NT2/D1 (cell line): ENCODE results near the gene ANO7.

Source experiments
- DNase-seq: peaks from one replicate; pipeline ENCODE4 v3.0.0-alpha.2; 2011; ENCODE audit warnings: low read depth, low spot score
- H3K27me3 ChIP-seq: 2 replicates; pipeline ENCODE4 v1.6.0; 2011; ENCODE audit warnings: mild to moderate bottlenecking; ENCODE audit not compliant: insufficient read length, insufficient read depth
- H3K36me3 ChIP-seq: 2 replicates; pipeline ENCODE4 v1.6.1; 2011; ENCODE audit warnings: mild to moderate bottlenecking, low read length, mixed read lengths; ENCODE audit not compliant: insufficient read depth, insufficient read length
- H3K4me1 ChIP-seq: 2 replicates; pipeline ENCODE4 v1.5.1; 2011; ENCODE audit not compliant: insufficient read depth, insufficient read length
- H3K4me3 ChIP-seq: 2 replicates; pipeline ENCODE4 v1.5.1; 2011; ENCODE audit warnings: low read depth; ENCODE audit not compliant: insufficient read length
- H3K9ac ChIP-seq: 2 replicates; pipeline ENCODE4 v1.6.0; 2011; ENCODE audit warnings: low read depth; ENCODE audit not compliant: insufficient read length
- H3K9me3 ChIP-seq: 2 replicates; pipeline ENCODE4 v1.5.1; 2011; ENCODE audit warnings: mild to moderate bottlenecking, low read length; ENCODE audit not compliant: insufficient read depth
- SUZ12 ChIP-seq: IDR thresholded peaks from 2 replicates; pipeline ENCODE4 v1.6.1; 2011; ENCODE audit not compliant: insufficient read length, insufficient read depth; ENCODE audit errors: extremely low read depth
- YY1 ChIP-seq: IDR thresholded peaks from 2 replicates; pipeline ENCODE4 v1.6.1; 2011; ENCODE audit not compliant: insufficient read length, insufficient read depth
- ZNF274 ChIP-seq: IDR thresholded peaks from 2 replicates; pipeline ENCODE4 v1.6.1; 2011; ENCODE audit warnings: mild to moderate bottlenecking, low read depth, low read length

ANO7 gene

GRCh38 chr2:241147336-241147735 is 41.1 kb upstream of the ANO7 start:
- Histone ChIP-seq H3K9me3 (no peaks in the 10 kb centered on the region), H3K9ac (no peak overlapping the region), H3K36me3 (peaks cover 7% of the 10 kb centered on the region), H3K27me3 (peaks cover 15% of the 10 kb centered on the region), H3K4me3 (no peak overlapping the region), H3K4me1 (peaks cover 17% of the 10 kb centered on the region)
- no peak for DNase-seq
- TF ChIP-seq YY1, result no peak
- TF ChIP-seq ZNF274, result no peak
- no peak for TF ChIP-seq SUZ12

DNA sequence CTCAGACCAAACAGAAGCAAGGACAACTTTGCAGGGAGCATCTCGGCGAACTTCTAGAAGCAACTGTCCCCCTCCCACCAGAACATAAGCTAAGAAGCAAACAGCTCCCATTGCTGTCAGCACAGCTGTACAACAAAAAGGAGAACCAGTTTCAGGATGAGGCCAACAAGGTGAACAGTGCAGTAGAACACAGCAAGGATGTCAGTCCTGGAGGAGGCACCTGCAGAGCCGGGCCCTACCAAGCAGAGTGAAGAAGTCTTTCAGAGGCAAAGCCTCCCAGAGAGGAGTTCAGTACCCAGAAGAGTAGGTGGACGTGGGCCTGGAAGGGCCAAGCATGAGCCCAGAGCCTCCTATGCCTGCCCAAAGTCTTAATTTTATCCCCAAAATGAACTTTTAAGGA is 40.2 kb upstream of the ANO7 start:
- peak overlapping the region; percentile 71 for H3K9ac ChIP-seq
- no peak for TF ChIP-seq ZNF274
- peaks cover 15% of the 10 kb centered on the region for H3K27me3 ChIP-seq
- peak overlapping the region; percentile 62 for H3K4me3 ChIP-seq
- peaks cover 9% of the 10 kb centered on the region for H3K36me3 ChIP-seq
- H3K4me1 ChIP-seq, result peaks cover 17% of the 10 kb centered on the region
- DNase-seq, result no peak
- H3K9me3 ChIP-seq, result no peaks in the 10 kb centered on the region

DNA sequence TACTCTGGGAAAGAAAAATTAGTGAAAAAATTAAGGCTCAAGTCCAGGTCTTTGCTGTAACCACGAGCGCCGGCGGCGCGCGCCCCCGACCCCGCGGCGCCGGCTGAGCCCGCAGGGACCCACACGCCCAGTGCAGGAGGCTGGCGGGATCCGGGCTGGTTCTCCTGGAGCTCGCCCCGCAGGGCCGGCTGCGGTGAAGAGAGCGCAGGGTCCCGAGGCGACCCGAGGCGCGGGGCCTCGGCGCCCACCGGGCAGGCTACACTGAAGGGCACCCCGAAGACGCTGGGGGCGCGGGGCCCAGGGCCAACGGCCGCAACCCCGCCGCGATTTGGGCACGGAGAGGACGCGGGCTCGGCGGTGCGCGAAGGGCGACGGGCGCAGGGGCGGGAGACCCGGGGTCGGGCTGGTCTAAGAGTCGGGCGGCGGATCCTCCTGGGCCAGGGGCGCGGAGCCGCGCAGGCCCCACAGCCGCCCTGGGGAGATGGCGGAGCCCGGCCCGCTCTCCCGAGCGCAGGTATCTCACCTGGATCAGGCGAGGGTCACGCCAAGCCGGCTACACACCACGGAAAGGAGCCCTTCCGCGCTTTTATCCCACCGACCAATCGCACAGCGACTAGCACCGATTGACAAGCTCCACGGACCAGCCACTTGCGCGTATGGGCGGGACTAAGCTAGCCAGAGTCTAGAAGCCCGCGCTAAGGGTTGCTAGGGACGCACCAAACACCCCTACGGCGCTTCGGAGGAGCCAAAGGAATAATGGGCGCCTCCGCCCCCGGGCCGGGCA is 39.4 kb upstream of the ANO7 start, which contains the start of gene PASK:
Gene PASK (minus strand): TSS at position 582 of the 784 bp plus-strand sequence. CDS start 6,440 bp downstream, outside the sequence.
- peak; percentile 95 for DNase-seq
- Histone ChIP-seq H3K9me3 (no peaks in the 10 kb centered on the region), H3K4me3 (peak within 1 kb of the TSS; percentile 82), H3K36me3 (peaks cover 12% of the 10 kb centered on the region), H3K9ac (peak within 1 kb of the TSS; percentile 92), H3K4me1 (peaks cover 19% of the 10 kb centered on the region), H3K27me3 (peaks cover 15% of the 10 kb centered on the region)
- TF ChIP-seq SUZ12 (peak; percentile 16), YY1 (no peak)

DNA sequence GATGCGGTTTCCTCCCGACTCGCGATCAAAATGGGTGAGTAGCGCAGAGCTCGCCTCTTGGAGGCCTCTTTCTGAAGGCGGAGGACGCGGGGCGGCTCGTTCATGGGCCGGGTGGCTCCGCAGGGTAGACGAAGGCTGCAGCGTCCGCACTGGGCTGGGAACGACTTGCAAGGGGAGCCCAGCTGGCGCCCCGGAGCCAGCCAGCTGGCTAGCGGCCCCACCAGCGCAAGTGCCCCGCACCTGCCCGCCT is 38.9 kb upstream of the ANO7 start:
- H3K9ac ChIP-seq, result peak overlapping the region; percentile 71
- no peaks in the 10 kb centered on the region for H3K9me3 ChIP-seq
- H3K4me3 ChIP-seq, result peak overlapping the region; percentile 62
- peaks cover 19% of the 10 kb centered on the region for H3K4me1 ChIP-seq
- no peak for DNase-seq
- peaks cover 15% of the 10 kb centered on the region for H3K27me3 ChIP-seq
- no peak for TF ChIP-seq YY1
- TF ChIP-seq ZNF274, result no peak
- TF ChIP-seq SUZ12, result no peak
- H3K36me3 ChIP-seq, result peaks cover 13% of the 10 kb centered on the region

DNA sequence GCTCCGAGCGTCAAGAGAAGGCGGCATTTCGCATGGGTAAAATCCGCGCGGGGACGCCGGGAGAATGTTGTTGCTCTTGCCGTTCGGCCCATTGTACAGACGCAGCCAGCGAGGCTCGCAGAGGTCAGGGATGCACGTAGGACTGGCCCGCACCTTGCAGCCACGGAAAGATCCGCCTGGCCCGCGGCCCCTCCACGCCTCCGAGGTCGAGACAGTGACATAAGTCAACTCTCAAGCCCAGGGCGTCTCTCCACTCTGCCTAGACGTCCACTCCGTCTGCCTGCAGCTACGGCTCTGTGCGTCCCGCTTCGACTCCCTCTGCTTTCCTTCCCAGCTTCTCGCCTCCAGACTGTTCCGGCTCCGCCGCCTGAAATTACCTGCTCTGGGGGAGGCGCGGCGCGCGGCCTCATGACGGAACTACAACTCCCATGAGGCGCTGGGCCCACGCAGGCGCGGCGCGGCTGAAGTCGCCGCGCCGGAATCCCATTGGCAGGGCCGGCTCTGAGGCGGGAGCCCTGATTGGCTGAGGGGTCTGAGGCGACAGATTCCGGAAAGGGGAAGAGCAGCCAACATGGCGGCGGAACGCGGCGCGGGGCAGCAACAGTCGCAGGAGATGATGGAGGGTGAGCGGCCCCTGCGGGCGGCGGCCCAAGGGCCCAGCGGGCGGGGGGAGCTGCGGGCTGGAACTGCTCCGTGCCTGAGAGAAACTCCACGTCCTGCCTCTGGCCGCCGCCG is 38.4 kb upstream of the ANO7 start, which contains the start of gene PPP1R7:
Gene PPP1R7 (plus strand): TSS at position 543 of the 735 bp plus-strand sequence. CDS start 29 bp downstream, at position 572.
- peaks cover 15% of the 10 kb centered on the region for H3K27me3 ChIP-seq
- peaks cover 19% of the 10 kb centered on the region for H3K4me1 ChIP-seq
- peak within 1 kb of the TSS; percentile 92 for H3K9ac ChIP-seq
- peak; percentile 94 for DNase-seq
- H3K9me3 ChIP-seq, result no peaks in the 10 kb centered on the region
- H3K36me3 ChIP-seq, result peaks cover 18% of the 10 kb centered on the region
- H3K4me3 ChIP-seq, result peak within 1 kb of the TSS; percentile 82
- TF ChIP-seq YY1 (peak; percentile 85), SUZ12 (no peak)

DNA sequence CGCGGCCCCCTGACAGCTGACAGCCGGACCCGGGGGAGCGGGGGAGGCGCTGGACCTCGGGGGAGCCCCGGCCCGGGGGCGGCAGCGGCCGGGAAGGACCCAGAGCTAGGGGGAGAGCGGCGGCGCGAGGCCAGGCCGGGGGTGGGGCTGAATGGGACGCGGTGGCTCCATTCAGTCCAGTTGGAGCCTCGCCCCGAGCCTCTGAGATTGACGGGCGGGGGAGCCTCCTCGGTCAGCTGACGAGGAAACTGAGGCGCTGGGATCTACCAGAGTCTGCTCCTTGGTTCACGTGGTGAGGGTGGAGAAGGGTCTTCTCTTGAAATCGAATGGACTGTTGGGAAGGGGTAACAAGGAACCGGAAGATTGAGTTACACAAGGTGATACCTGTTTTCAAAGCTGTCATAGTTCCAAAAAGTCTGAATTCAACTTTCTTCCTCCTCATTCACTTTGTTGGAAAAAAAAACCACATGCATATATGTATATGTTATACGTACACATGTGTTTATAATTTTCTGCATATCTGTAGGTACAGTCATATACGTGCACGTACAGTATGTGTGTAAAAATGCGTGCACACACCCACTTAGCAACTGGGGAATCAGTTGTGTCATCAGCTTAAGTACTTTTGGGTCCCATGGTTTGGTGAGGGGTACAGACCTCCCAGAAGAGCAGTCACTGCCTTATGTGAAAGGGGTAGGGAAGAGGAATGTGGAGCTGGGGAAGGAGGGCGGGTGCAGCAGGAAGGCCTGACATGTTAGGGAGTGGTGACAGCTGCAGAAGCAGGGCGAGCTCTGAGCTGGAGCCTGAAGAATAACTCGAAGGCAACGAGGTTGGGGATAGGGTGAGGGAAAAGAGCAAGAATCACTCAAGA is 37.6 kb upstream of the ANO7 start:
- no peak for TF ChIP-seq ZNF274
- TF ChIP-seq SUZ12, result no peak
- TF ChIP-seq YY1, result no peak
- H3K36me3 ChIP-seq, result peaks cover 26% of the 10 kb centered on the region
- H3K4me1 ChIP-seq, result peaks cover 19% of the 10 kb centered on the region
- no peaks in the 10 kb centered on the region for H3K9me3 ChIP-seq
- H3K4me3 ChIP-seq, result peak overlapping the region; percentile 82
- peaks cover 15% of the 10 kb centered on the region for H3K27me3 ChIP-seq
- H3K9ac ChIP-seq, result peak overlapping the region; percentile 92
- DNase-seq, result no peak
